NCI-H446 treated with DMSO at 0.1 percent for 48 hours (cell line): ENCODE data around the gene WWTR1.

ENCODE experiments used
- DNase-seq: peaks from one replicate; lab custom pipeline; 2025; lab: John Stamatoyannopoulos, UW

The WWTR1 gene

GRCh38 chr3:149654188-149654601 is 3.6 kb downstream of the WWTR1 start:
- no peak for DNase-seq

GRCh38 chr3:149653564-149653963 is 4.3 kb downstream of the WWTR1 start:
- no peak for DNase-seq

- no peak for DNase-seq
Observed at GRCh38 chr3:149653136-149653535, 4.7 kb downstream of the WWTR1 start.

GRCh38 chr3:149650828-149651227 is 7.0 kb downstream of the WWTR1 start:
- no peak for DNase-seq

GRCh38 chr3:149648525-149648924 is 9.3 kb downstream of the WWTR1 start:
- no peak for DNase-seq

- no peak for DNase-seq
Observed at GRCh38 chr3:149647812-149648211, 10.0 kb downstream of the WWTR1 start.

GRCh38 chr3:149647285-149647684 is 10.5 kb downstream of the WWTR1 start:
- DNase-seq, result no peak

- DNase-seq, result no peak
Observed at GRCh38 chr3:149646181-149646766, 11.6 kb downstream of the WWTR1 start.

- DNase-seq, result no peak
Observed at GRCh38 chr3:149643963-149644362, 13.9 kb downstream of the WWTR1 start.

GRCh38 chr3:149643482-149643798 is 14.4 kb downstream of the WWTR1 start:
- no peak for DNase-seq

GRCh38 chr3:149640976-149641728 is 16.7 kb downstream of the WWTR1 start:
- DNase-seq, result no peak

- no peak for DNase-seq
Observed at GRCh38 chr3:149639093-149639486, 18.7 kb downstream of the WWTR1 start.

GRCh38 chr3:149638228-149639092 is 19.4 kb downstream of the WWTR1 start:
- DNase-seq, result no peak

- no peak for DNase-seq
Observed at GRCh38 chr3:149635396-149635795, 22.4 kb downstream of the WWTR1 start.

- DNase-seq, result no peak
Observed at GRCh38 chr3:149634573-149634972, 23.3 kb downstream of the WWTR1 start.

GRCh38 chr3:149634072-149634471 is 23.8 kb downstream of the WWTR1 start:
- no peak for DNase-seq

GRCh38 chr3:149632225-149632624 is 25.6 kb downstream of the WWTR1 start:
- no peak for DNase-seq

GRCh38 chr3:149630806-149631205 is 27.0 kb downstream of the WWTR1 start:
- no peak for DNase-seq

- no peak for DNase-seq
Observed at GRCh38 chr3:149628957-149629670, 28.7 kb downstream of the WWTR1 start.

- DNase-seq, result no peak
Observed at GRCh38 chr3:149626671-149627070, 31.2 kb downstream of the WWTR1 start.

GRCh38 chr3:149625795-149626194 is 32.0 kb downstream of the WWTR1 start:
- DNase-seq, result peak; percentile 13

- no peak for DNase-seq
Observed at GRCh38 chr3:149623824-149624223, 34.0 kb downstream of the WWTR1 start.
